Measurements from ENCODE around the gene APLF. TPM values are rescaled to one million over a fixed set of nuclear protein-coding genes. Genes with fewer than 3 reads are reported as not detected.
"Not testable (repeated sequence)": the region's sequence is repeated elsewhere in the genome, so short reads cannot be mapped to it uniquely, and the experiment has no call there.

The APLF gene
- total RNA-seq, 1 donor from 2014 or later, result 4.4 TPM

- no peak overlapping the region for H3K27ac Mint-ChIP-seq (ENCODE audit: unreplicated experiment)
- no peaks in the 10 kb centered on the region for H3K27me3 Mint-ChIP-seq (ENCODE audit: unreplicated experiment)
- H3K4me3 Mint-ChIP-seq (ENCODE audit: unreplicated experiment), result no peak overlapping the region
- TF ChIP-seq CTCF (IDR thresholded peaks at IDR 0.05; ENCODE audit: partially characterized antibody, unreplicated experiment), result no peak
- no peaks in the 10 kb centered on the region for H3K9me3 Mint-ChIP-seq (ENCODE audit: unreplicated experiment)
- no peak for DNase-seq
- no peaks in the 10 kb centered on the region for H3K4me1 Mint-ChIP-seq (ENCODE audit: low read depth, unreplicated experiment)
- H3K36me3 Mint-ChIP-seq (ENCODE audit: unreplicated experiment), result no peaks in the 10 kb centered on the region
These were observed 51.9 kb downstream of the APLF start for GRCh38 chr2:68519236-68519635.

GRCh38 chr2:68521037-68521436, 53.7 kb downstream of the APLF start:
- Mint-ChIP-seq H3K4me1 (ENCODE audit: low read depth, unreplicated experiment) (no peaks in the 10 kb centered on the region), H3K9me3 (ENCODE audit: unreplicated experiment) (no peaks in the 10 kb centered on the region), H3K36me3 (ENCODE audit: unreplicated experiment) (peaks cover 3% of the 10 kb centered on the region), H3K27ac (ENCODE audit: unreplicated experiment) (no peak overlapping the region), H3K4me3 (ENCODE audit: unreplicated experiment) (no peak overlapping the region), H3K27me3 (ENCODE audit: unreplicated experiment) (no peaks in the 10 kb centered on the region)
- DNase-seq, result no peak
- TF ChIP-seq CTCF (IDR thresholded peaks at IDR 0.05; ENCODE audit: partially characterized antibody, unreplicated experiment), result no peak

- H3K36me3 Mint-ChIP-seq (ENCODE audit: unreplicated experiment); DNase-seq; H3K9me3 Mint-ChIP-seq (ENCODE audit: unreplicated experiment); H3K27me3 Mint-ChIP-seq (ENCODE audit: unreplicated experiment); H3K4me3 Mint-ChIP-seq (ENCODE audit: unreplicated experiment); H3K4me1 Mint-ChIP-seq (ENCODE audit: low read depth, unreplicated experiment); H3K27ac Mint-ChIP-seq (ENCODE audit: unreplicated experiment): not testable (repeated sequence)
These were observed 59.6 kb downstream of the APLF start for GRCh38 chr2:68526943-68527342.

- H3K36me3 Mint-ChIP-seq (ENCODE audit: unreplicated experiment); H3K4me1 Mint-ChIP-seq (ENCODE audit: low read depth, unreplicated experiment); DNase-seq; H3K4me3 Mint-ChIP-seq (ENCODE audit: unreplicated experiment); H3K27ac Mint-ChIP-seq (ENCODE audit: unreplicated experiment); H3K9me3 Mint-ChIP-seq (ENCODE audit: unreplicated experiment); H3K27me3 Mint-ChIP-seq (ENCODE audit: unreplicated experiment): not testable (repeated sequence)
These were observed 60.1 kb downstream of the APLF start for GRCh38 chr2:68527343-68528081.

DNA sequence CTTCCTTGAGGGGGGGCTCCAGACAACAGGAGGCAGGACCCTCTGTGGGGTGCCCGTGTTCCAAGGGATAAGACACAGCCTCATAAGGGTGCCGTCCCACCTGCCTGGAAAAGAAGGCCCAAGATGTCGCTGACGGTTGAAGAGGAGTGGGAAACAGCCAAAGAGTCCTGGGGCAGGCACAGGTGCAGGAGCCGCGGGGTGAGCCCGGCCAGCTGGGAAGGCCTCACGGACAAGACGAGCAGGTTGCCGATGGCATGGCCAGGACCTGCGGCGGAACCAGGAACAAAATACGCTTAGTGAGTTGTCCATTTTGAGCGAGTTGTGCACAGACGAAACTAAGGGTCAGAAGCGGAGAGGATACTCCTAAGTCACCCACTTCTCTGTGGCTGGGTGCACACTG, 61.8 kb downstream of the APLF start:
- H3K36me3 Mint-ChIP-seq (ENCODE audit: unreplicated experiment); H3K9me3 Mint-ChIP-seq (ENCODE audit: unreplicated experiment); H3K4me1 Mint-ChIP-seq (ENCODE audit: low read depth, unreplicated experiment); H3K4me3 Mint-ChIP-seq (ENCODE audit: unreplicated experiment); H3K27me3 Mint-ChIP-seq (ENCODE audit: unreplicated experiment); H3K27ac Mint-ChIP-seq (ENCODE audit: unreplicated experiment); DNase-seq: not testable (repeated sequence)

- H3K4me3 Mint-ChIP-seq (ENCODE audit: unreplicated experiment); DNase-seq; H3K4me1 Mint-ChIP-seq (ENCODE audit: low read depth, unreplicated experiment); H3K9me3 Mint-ChIP-seq (ENCODE audit: unreplicated experiment); H3K27me3 Mint-ChIP-seq (ENCODE audit: unreplicated experiment); H3K36me3 Mint-ChIP-seq (ENCODE audit: unreplicated experiment); H3K27ac Mint-ChIP-seq (ENCODE audit: unreplicated experiment): not testable (repeated sequence)
These were observed 62.3 kb downstream of the APLF start for GRCh38 chr2:68529651-68530050.

GRCh38 chr2:68536000-68536399, 68.6 kb downstream of the APLF start:
- TF ChIP-seq CTCF (IDR thresholded peaks at IDR 0.05; ENCODE audit: partially characterized antibody, unreplicated experiment), result no peak
- Mint-ChIP-seq H3K36me3 (ENCODE audit: unreplicated experiment) (no peaks in the 10 kb centered on the region), H3K27me3 (ENCODE audit: unreplicated experiment) (peaks cover 4% of the 10 kb centered on the region), H3K27ac (ENCODE audit: unreplicated experiment) (no peak overlapping the region), H3K4me3 (ENCODE audit: unreplicated experiment) (no peak overlapping the region), H3K4me1 (ENCODE audit: low read depth, unreplicated experiment) (peaks cover 3% of the 10 kb centered on the region), H3K9me3 (ENCODE audit: unreplicated experiment) (no peaks in the 10 kb centered on the region)
- DNase-seq, result no peak
